Psoas muscle (tissue), 8 donors: ENCODE data around the gene ABCC6. TPM values are rescaled to one million over a fixed set of nuclear protein-coding genes. Genes with fewer than 3 reads are reported as not detected.

Experiments used
- ATAC-seq, 4 donors: fragments of 200-7000 bp; cut with Tn5 transposase; one replicate each; pipeline ENCODE4 v1.9.1; 2020; ENCODE audit warnings: moderate library complexity in 3 of 4, mild to moderate bottlenecking in 2 of 4
- DNase-seq, 2 donors: peaks; one replicate each; pipeline ENCODE4 v3.0.0-alpha.2; 2020
- H3K27ac ChIP-seq: fragments of 200-600 bp; one replicate; pipeline ENCODE4 v1.8.0; 2022
- H3K27me3 ChIP-seq, 3 donors: fragments of 200-600 bp in 1 of 3; one replicate each; pipeline versions ENCODE4 v1.6.1 to v1.8.0; 2013 to 2022; ENCODE audit warnings: low read length in 2 of 3, mild to moderate bottlenecking in 2 of 3, moderate library complexity in 1 of 3; ENCODE audit not compliant: insufficient read depth in 3 of 3
- H3K36me3 ChIP-seq, 2 donors: fragments of 200-600 bp in 1 of 2; one replicate each; pipeline versions ENCODE4 v1.6.1 to v1.8.0; 2013 to 2022; ENCODE audit warnings: low read depth in 1 of 2, mild to moderate bottlenecking in 1 of 2, moderate library complexity in 1 of 2; ENCODE audit not compliant: insufficient read depth in 1 of 2
- H3K4me1 ChIP-seq: fragments of 200-600 bp; one replicate; pipeline ENCODE4 v1.8.0; 2022
- H3K4me3 ChIP-seq: fragments of 200-600 bp; one replicate; pipeline ENCODE4 v1.8.0; 2022; ENCODE audit warnings: mild to moderate bottlenecking
- H3K9me3 ChIP-seq: fragments of 200-600 bp; one replicate; pipeline ENCODE4 v1.8.0; 2022
- WGBS, 3 donors: extraction: QIAGEN DNeasy Blood & Tissue Kit; methylation state at CpG; one replicate each; pipeline versions ENCODE4 v1.1.6 to v1.1.7; 2013; 5-methylcytosine and 5-hydroxymethylcytosine counted together
- intact Hi-C, 2 donors: fragments of 100-400 bp; cut with DNase I; formaldehyde crosslinking; loops; one replicate each; pipeline versions ENCODE4 v1.11.0 to v1.14.2; 2022
- polyA plus RNA-seq, 3 donors: library from polyadenylated mRNA; stranded (reverse); fragments of 200-250 nt; gene quantifications; one replicate each; pipeline ENCODE4 v1.2.3, GENCODE V29; 2013
- total RNA-seq, 4 donors: library from RNA; stranded (reverse); fragmentation: NEBNext Ultra II Directional in 2 of 4; extraction: Animal tissue kit (Norgen Biotek cat#: 25700) in 2 of 4; gene quantifications; one replicate each; pipeline versions ENCODE4 v1.2.1 to v1.2.4, GENCODE V29; 2021 to 2023
- TF ChIP-seq, protein P1 (sequence below): fragments of 200-600 bp; IDR thresholded peaks from one replicate; pipeline ENCODE4 v1.8.0; 2022; ENCODE audit warnings: antibody characterized with exemption
- donor health status: healthy with polysubstance abuse.
- donor health status: DM: no; HTN: no; CAD: no; lungs with moderate emphysema.
- donor health status: Bipolar disorder and iron deficiency.
- donor health status: healthy.
- donor health status: DM: yes; HTN: yes; CAD: no.
- donor health status: DM: no; HTN: no; CAD: no.
- donor health status: DM: no; HTN: no; CAD: no.
- donor health status: DM: yes; HTN: yes; CAD: no.

Gene ABCC6
- total and polyA plus RNA-seq, 7 donors, result 0.06 to 3.0 (median 0.32) TPM

GRCh38 chr16:16139806-16140205 lies 83.5 kb downstream of the ABCC6 start:
- no peak for ATAC-seq
- Histone ChIP-seq H3K36me3 (peaks cover 13 to 84% of the 10 kb centered on the region in 2 donors), H3K4me1 (no peaks in the 10 kb centered on the region), H3K27ac (no peak overlapping the region), H3K9me3 (no peaks in the 10 kb centered on the region), H3K4me3 (no peak overlapping the region), H3K27me3 (no peaks in the 10 kb centered on the region)
- TF ChIP-seq, protein P1, sequence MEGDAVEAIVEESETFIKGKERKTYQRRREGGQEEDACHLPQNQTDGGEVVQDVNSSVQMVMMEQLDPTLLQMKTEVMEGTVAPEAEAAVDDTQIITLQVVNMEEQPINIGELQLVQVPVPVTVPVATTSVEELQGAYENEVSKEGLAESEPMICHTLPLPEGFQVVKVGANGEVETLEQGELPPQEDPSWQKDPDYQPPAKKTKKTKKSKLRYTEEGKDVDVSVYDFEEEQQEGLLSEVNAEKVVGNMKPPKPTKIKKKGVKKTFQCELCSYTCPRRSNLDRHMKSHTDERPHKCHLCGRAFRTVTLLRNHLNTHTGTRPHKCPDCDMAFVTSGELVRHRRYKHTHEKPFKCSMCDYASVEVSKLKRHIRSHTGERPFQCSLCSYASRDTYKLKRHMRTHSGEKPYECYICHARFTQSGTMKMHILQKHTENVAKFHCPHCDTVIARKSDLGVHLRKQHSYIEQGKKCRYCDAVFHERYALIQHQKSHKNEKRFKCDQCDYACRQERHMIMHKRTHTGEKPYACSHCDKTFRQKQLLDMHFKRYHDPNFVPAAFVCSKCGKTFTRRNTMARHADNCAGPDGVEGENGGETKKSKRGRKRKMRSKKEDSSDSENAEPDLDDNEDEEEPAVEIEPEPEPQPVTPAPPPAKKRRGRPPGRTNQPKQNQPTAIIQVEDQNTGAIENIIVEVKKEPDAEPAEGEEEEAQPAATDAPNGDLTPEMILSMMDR, result no peak
- 94 to 96% (median 95%) methylated on average over 7 of the region's 7 CpGs for WGBS, 3 donors
- intact Hi-C loops, result loop anchor here in 1 of 2 donors (5.0 kb wide), 1 partner anchor 363 kb away; no protein-coding TSS in a partner anchor
- no peak for DNase-seq

DNA sequence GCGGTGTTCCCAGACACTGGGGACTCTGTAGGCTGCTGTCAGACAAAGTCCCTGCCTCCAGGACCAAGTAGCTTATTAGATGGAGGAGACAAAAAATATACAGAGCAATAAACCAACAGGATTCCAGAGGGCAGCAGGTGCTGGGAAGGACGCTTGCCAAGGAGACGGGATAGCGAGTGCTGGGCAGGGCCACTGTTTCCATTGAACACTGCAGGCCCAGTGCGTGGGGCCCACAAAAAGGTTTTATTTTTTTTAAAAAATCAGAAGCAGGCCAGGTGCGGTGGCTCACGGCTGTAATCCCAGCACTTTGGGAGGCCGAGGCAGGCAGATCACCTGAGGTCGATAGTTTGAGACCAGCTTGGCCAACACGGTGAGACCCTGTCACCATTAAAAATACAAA lies 84.2 kb downstream of the ABCC6 start:
- Histone ChIP-seq H3K4me1 (no peaks in the 10 kb centered on the region), H3K27me3 (no peaks in the 10 kb centered on the region), H3K36me3 (peaks cover 13 to 91% of the 10 kb centered on the region in 2 donors), H3K27ac (no peak overlapping the region), H3K9me3 (no peaks in the 10 kb centered on the region), H3K4me3 (no peak overlapping the region)
- TF ChIP-seq, protein P1, result no peak
- no peak for DNase-seq
- 85 to 91% (median 88%) methylated on average over 10 of the region's 10 CpGs for WGBS, 3 donors
- intact Hi-C loops, result loop anchor here in 1 of 2 donors (5.0 kb wide), 1 partner anchor 362 kb away; no protein-coding TSS in a partner anchor
- ATAC-seq, result no peak

DNA sequence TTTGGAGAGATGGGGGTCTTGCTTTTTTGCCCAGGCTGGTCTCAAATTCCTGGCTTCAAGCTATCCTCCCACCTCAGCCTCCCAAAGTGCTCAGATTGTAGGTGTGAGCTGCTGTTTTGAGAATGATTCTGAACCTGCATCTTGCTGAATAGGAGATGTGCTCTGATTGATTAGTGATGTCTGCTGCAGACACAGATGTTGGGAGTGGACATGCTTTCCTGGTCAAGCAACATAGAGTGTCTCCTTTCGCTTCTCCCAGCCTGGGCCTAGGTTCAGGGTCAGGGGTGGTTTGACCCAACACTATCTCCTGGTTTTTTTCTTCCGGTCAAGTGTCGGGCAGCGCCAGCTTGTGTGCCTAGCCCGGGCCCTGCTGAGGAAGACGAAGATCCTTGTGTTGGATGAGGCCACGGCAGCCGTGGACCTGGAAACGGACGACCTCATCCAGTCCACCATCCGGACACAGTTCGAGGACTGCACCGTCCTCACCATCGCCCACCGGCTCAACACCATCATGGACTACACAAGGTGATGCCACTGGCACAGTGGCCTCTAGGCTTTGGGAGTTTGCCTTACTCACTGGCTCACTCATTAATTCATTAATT lies 85.2 kb downstream of the ABCC6 start:
- no peaks in the 10 kb centered on the region for H3K27me3 ChIP-seq
- ATAC-seq (no peak), DNase-seq (no peak)
- TF ChIP-seq, protein P1, result no peak
- H3K9me3 ChIP-seq, result no peaks in the 10 kb centered on the region
- no peak overlapping the region for H3K4me3 ChIP-seq
- intact Hi-C loops, result loop anchor here in 1 of 2 donors (5.0 kb wide), 1 partner anchor 361 kb away; no protein-coding TSS in a partner anchor
- WGBS, 3 donors, result 96 to 98% (median 97%) methylated on average over 15 of the region's 15 CpGs
- H3K27ac ChIP-seq, result no peak overlapping the region
- no peaks in the 10 kb centered on the region for H3K4me1 ChIP-seq
- H3K36me3 ChIP-seq, result peaks cover 13 to 100% of the 10 kb centered on the region in 2 donors

- no peaks in the 10 kb centered on the region for H3K9me3 ChIP-seq
- H3K4me3 ChIP-seq, result no peak overlapping the region
- peaks cover 13 to 99% of the 10 kb centered on the region in 2 donors for H3K36me3 ChIP-seq
- no peak overlapping the region for H3K27ac ChIP-seq
- DNase-seq (no peak), ATAC-seq (no peak)
- no peaks in the 10 kb centered on the region for H3K4me1 ChIP-seq
- intact Hi-C loops, result loop anchor here in 1 of 2 donors (5.0 kb wide), 1 partner anchor 360 kb away; no protein-coding TSS in a partner anchor
- TF ChIP-seq, protein P1, result no peak
- H3K27me3 ChIP-seq, result no peaks in the 10 kb centered on the region
- WGBS, 3 donors, result 57 to 68% (median 63%) methylated on average over 8 of the region's 8 CpGs
Measured at GRCh38 chr16:16137110-16137509, 86.2 kb downstream of the ABCC6 start.
